LNCaP clone FGC (cell line): ENCODE measurements around the gene THOP1.

Source experiments
- DNase-seq: peaks from one replicate; pipeline ENCODE4 v3.0.0-alpha.2; 2011; ENCODE audit warnings: low read depth
- H3K4me3 ChIP-seq: 2 replicates; pipeline ENCODE4 v1.5.1; 2011; ENCODE audit warnings: mild to moderate bottlenecking, low read depth, low read length, control low read depth
- CTCF ChIP-seq: IDR thresholded peaks from 2 replicates; pipeline ENCODE4 v1.5.1; 2012; ENCODE audit warnings: mild to moderate bottlenecking; ENCODE audit not compliant: control insufficient read depth, insufficient read depth; ENCODE audit errors: extremely low read depth

THOP1 gene

GRCh38 chr19:2841855-2842574 lies 56.7 kb downstream of the THOP1 start:
- H3K4me3 ChIP-seq: peak overlapping the region; percentile 61
- TF ChIP-seq CTCF: no peak
- DNase-seq: no peak

DNA sequence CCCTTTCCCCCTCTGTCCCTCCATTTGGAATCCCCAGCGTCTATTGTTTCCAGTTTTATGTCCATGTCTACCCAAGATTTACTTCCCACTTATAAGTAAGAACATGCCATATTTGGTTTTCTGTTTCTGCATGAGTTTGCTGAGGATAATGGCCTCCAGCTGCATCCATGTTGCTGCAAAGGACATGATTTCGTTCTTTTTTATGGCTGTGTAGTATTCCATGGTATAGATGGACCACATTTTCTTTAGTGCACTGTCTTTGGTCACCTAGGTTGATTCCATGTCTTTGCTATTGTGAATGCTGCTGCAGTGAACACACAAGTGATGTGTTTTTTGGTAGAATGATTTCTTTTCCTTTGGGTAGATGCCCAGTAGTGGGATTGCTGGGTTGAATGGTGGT lies 59.8 kb downstream of the THOP1 start:
- TF ChIP-seq CTCF: no peak
- no peak overlapping the region for H3K4me3 ChIP-seq
- DNase-seq: no peak

GRCh38 chr19:2846180-2846894 lies 61.0 kb downstream of the THOP1 start:
- TF ChIP-seq CTCF: no peak
- no peak for DNase-seq
- no peak overlapping the region for H3K4me3 ChIP-seq

- no peak for DNase-seq
- TF ChIP-seq CTCF: no peak
- no peak overlapping the region for H3K4me3 ChIP-seq
Observed at GRCh38 chr19:2847507-2847906, 62.2 kb downstream of the THOP1 start.

DNA sequence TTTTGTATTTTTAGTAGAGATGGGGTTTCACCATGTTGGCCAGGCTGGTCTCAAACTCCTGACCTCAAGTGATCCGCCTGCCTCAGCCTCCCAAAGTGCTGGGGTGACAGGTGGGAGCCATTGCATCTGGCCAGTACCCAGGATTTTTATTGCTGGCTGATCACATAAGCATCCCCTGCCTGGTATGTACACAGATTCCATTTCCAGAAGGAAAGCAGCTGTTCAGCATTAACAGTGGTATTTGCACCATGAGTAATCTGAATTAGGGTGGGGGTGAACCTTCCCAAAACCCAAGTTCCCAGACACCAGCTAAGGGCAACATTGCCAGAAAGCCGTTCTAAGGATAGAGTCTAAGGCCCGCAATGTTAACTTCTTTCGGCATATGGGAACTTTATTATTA lies 63.3 kb downstream of the THOP1 start:
- no peak for DNase-seq
- TF ChIP-seq CTCF: no peak
- H3K4me3 ChIP-seq: no peak overlapping the region

GRCh38 chr19:2850256-2850925 lies 65.1 kb downstream of the THOP1 start:
- no peak for TF ChIP-seq CTCF
- H3K4me3 ChIP-seq: no peak overlapping the region
- no peak for DNase-seq
